Smooth muscle cell (in vitro differentiated cells): ENCODE results near the gene DIAPH2. TPM values are rescaled to one million over a fixed set of nuclear protein-coding genes. Genes with fewer than 3 reads are reported as not detected.
A peak's percentile ranks its signal among the peaks of the same experiment; 100 is the strongest.

Experiments used
- DNase-seq: peaks from one replicate; lab custom pipeline; 2025; ENCODE audit not compliant: unreplicated experiment; lab: John Stamatoyannopoulos, UW
- H2AFZ ChIP-seq: fragments of 200-600 bp; sonication (generic); 2 replicates; pipeline ENCODE4 v1.6.0; 2016; ENCODE audit warnings: antibody characterized with exemption, low read depth, mild to moderate bottlenecking
- H3F3A ChIP-seq: fragments of 200-600 bp; sonication (generic); 2 replicates; pipeline ENCODE4 v1.6.0; 2017; ENCODE audit warnings: antibody characterized with exemption, low read depth
- H3K27ac ChIP-seq: fragments of 200-600 bp; sonication (generic); 2 replicates; pipeline ENCODE4 v1.5.1; 2016; ENCODE audit warnings: low read depth, mild to moderate bottlenecking
- H3K27me3 ChIP-seq: fragments of 200-600 bp; sonication (generic); 2 replicates; pipeline ENCODE4 v1.6.1; 2016; ENCODE audit warnings: low read depth, mild to moderate bottlenecking
- H3K36me3 ChIP-seq: fragments of 200-600 bp; sonication (generic); 2 replicates; pipeline ENCODE4 v1.5.1; 2016; ENCODE audit warnings: low read depth
- H3K4me1 ChIP-seq: fragments of 200-600 bp; sonication (generic); 2 replicates; pipeline ENCODE4 v1.5.1; 2016; ENCODE audit warnings: low read depth
- H3K4me2 ChIP-seq: fragments of 200-600 bp; sonication (generic); 2 replicates; pipeline ENCODE4 v1.6.0; 2016; ENCODE audit warnings: mild to moderate bottlenecking
- H3K4me3 ChIP-seq: fragments of 200-600 bp; sonication (generic); 2 replicates; pipeline ENCODE4 v1.5.1; 2016; ENCODE audit warnings: mild to moderate bottlenecking
- H3K79me2 ChIP-seq: fragments of 200-600 bp; sonication (generic); 2 replicates; pipeline ENCODE4 v1.6.0; 2016; ENCODE audit warnings: low read depth, mild to moderate bottlenecking
- H3K9ac ChIP-seq: fragments of 200-600 bp; sonication (generic); 2 replicates; pipeline ENCODE4 v1.6.0; 2016; ENCODE audit warnings: low read depth
- H3K9me3 ChIP-seq: fragments of 200-600 bp; sonication (generic); replicated peaks from 2 replicates; pipeline ENCODE4 v1.5.1; 2016; ENCODE audit warnings: low read depth
- H4K20me1 ChIP-seq: fragments of 200-600 bp; sonication (generic); 2 replicates; pipeline ENCODE4 v1.6.0; 2016; ENCODE audit warnings: low read depth
- WGBS: methylation state at CpG from one replicate; pipeline ENCODE4 v1.1.7; 2016; ENCODE audit warnings: low lambda C conversion rate; 5-methylcytosine and 5-hydroxymethylcytosine counted together
- polyA plus RNA-seq: library from polyadenylated mRNA; unstranded; fragments of >200 nt; fragmentation: Nextera tagmentation; extraction: Ambion mirVana; gene quantifications from 2 replicates; pipeline ENCODE4 v1.2.1, GENCODE V29; 2016
- total RNA-seq: library from RNA; depleted of rRNA; stranded (reverse); fragments of >200 nt; gene quantifications from 2 replicates; pipeline ENCODE4 v1.2.3, GENCODE V29; 2014
- TF ChIP-seq, protein P1 (sequence below): fragments of 200-600 bp; sonication (generic); IDR thresholded peaks from 2 replicates; pipeline ENCODE4 v1.5.1; 2017; ENCODE audit warnings: borderline replicate concordance, mild to moderate bottlenecking, antibody characterized with exemption; ENCODE audit not compliant: insufficient read depth, poor library complexity, severe bottlenecking

DIAPH2 gene
- total and polyA plus RNA-seq, 2 experiments from 2014 or later: 12.8 to 19.9 TPM

GRCh38 chrX:97070346-97070745 lies 385.7 kb downstream of the DIAPH2 start:
- H3K4me2 ChIP-seq: peak overlapping the region; percentile 26
- no peaks in the 10 kb centered on the region for H3K27me3 ChIP-seq
- no peak for DNase-seq
- H3K4me1 ChIP-seq: peaks cover 3% of the 10 kb centered on the region
- H3K36me3 ChIP-seq: no peaks in the 10 kb centered on the region
- H4K20me1 ChIP-seq: no peaks in the 10 kb centered on the region
- no peak overlapping the region for H2AFZ ChIP-seq
- TF ChIP-seq, protein P1, sequence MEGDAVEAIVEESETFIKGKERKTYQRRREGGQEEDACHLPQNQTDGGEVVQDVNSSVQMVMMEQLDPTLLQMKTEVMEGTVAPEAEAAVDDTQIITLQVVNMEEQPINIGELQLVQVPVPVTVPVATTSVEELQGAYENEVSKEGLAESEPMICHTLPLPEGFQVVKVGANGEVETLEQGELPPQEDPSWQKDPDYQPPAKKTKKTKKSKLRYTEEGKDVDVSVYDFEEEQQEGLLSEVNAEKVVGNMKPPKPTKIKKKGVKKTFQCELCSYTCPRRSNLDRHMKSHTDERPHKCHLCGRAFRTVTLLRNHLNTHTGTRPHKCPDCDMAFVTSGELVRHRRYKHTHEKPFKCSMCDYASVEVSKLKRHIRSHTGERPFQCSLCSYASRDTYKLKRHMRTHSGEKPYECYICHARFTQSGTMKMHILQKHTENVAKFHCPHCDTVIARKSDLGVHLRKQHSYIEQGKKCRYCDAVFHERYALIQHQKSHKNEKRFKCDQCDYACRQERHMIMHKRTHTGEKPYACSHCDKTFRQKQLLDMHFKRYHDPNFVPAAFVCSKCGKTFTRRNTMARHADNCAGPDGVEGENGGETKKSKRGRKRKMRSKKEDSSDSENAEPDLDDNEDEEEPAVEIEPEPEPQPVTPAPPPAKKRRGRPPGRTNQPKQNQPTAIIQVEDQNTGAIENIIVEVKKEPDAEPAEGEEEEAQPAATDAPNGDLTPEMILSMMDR: no peak
- no peaks in the 10 kb centered on the region for H3K9me3 ChIP-seq
- no peak overlapping the region for H3K27ac ChIP-seq
- no peaks in the 10 kb centered on the region for H3K79me2 ChIP-seq
- no peak overlapping the region for H3K4me3 ChIP-seq
- WGBS: 65% methylated on average over 1 of the region's 1 CpG
- H3K9ac ChIP-seq: no peak overlapping the region
- no peaks in the 10 kb centered on the region for H3F3A ChIP-seq

- Histone ChIP-seq H3K27ac (no peak overlapping the region), H4K20me1 (no peaks in the 10 kb centered on the region), H2AFZ (no peak overlapping the region), H3K4me1 (peaks cover 3% of the 10 kb centered on the region), H3K79me2 (no peaks in the 10 kb centered on the region), H3K4me3 (no peak overlapping the region), H3F3A (no peaks in the 10 kb centered on the region), H3K4me2 (no peak overlapping the region), H3K27me3 (no peaks in the 10 kb centered on the region), H3K9me3 (no peaks in the 10 kb centered on the region), H3K9ac (no peak overlapping the region), H3K36me3 (no peaks in the 10 kb centered on the region)
- no peak for DNase-seq
- TF ChIP-seq, protein P1: no peak
These were observed 389.8 kb downstream of the DIAPH2 start for GRCh38 chrX:97074400-97074799.

- Histone ChIP-seq H2AFZ (no peak overlapping the region), H3K9ac (no peak overlapping the region), H4K20me1 (no peaks in the 10 kb centered on the region), H3K27me3 (no peaks in the 10 kb centered on the region), H3K27ac (no peak overlapping the region), H3K4me3 (no peak overlapping the region), H3K9me3 (no peaks in the 10 kb centered on the region), H3K4me1 (no peaks in the 10 kb centered on the region), H3K36me3 (no peaks in the 10 kb centered on the region), H3K4me2 (no peak overlapping the region), H3F3A (no peaks in the 10 kb centered on the region), H3K79me2 (no peaks in the 10 kb centered on the region)
- DNase-seq: no peak
- 79% methylated on average over 1 of the region's 1 CpG for WGBS
- TF ChIP-seq, protein P1: no peak
These were observed 404.5 kb downstream of the DIAPH2 start for GRCh38 chrX:97089116-97089515.

DNA sequence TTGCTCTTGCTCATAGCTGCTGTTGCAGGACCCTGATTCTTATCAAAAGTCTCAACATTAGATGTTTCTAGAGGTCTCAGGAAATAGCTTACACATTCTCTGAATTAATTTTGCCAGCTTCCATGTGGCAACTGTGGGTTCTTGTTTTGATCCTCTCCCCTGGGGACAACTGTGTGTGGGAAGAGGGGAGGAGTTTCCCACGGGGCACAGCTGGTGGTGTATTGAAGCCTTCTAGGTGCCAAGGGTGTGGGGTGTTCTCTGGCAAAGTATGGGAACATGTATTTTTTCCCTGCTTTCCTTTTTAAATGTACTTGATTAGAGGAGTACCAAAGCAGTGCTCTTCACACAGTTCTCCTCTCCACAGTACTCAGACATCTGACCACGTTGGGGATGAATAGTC lies 411.7 kb downstream of the DIAPH2 start:
- 64% methylated on average over 2 of the region's 2 CpGs for WGBS
- Histone ChIP-seq H3K9me3 (no peaks in the 10 kb centered on the region), H3F3A (no peaks in the 10 kb centered on the region), H3K27ac (no peak overlapping the region), H3K4me2 (no peak overlapping the region), H3K27me3 (no peaks in the 10 kb centered on the region), H3K4me1 (no peaks in the 10 kb centered on the region), H2AFZ (no peak overlapping the region), H3K79me2 (no peaks in the 10 kb centered on the region), H3K9ac (no peak overlapping the region), H4K20me1 (no peaks in the 10 kb centered on the region), H3K4me3 (no peak overlapping the region), H3K36me3 (no peaks in the 10 kb centered on the region)
- TF ChIP-seq, protein P1: no peak
- DNase-seq: no peak
